Esophagus squamous epithelium (tissue), 4 donors: ENCODE results near the gene CDC73.
A peak's percentile ranks its signal among the peaks of the same experiment; 100 is the strongest.

ENCODE experiments used
- POLR2A ChIP-seq, 4 donors: fragments of 450-650 bp; IDR thresholded peaks; one replicate each; pipeline ENCODE4 v1.6.1; 2017; ENCODE audit warnings: antibody characterized with exemption in 4 of 4, mild to moderate bottlenecking in 4 of 4, moderate library complexity in 3 of 4
- TF ChIP-seq, protein P1 (sequence below), 6 experiments: fragments of 450-650 bp in 4 of 6; fragments of 200-600 bp in 2 of 6; sonication (generic) in 2 of 6; IDR thresholded peaks; one replicate each; pipeline ENCODE4 v1.5.1; 2016 to 2019; ENCODE audit warnings: antibody characterized with exemption in 6 of 6, mild to moderate bottlenecking in 4 of 6, moderate library complexity in 4 of 6

DNA sequence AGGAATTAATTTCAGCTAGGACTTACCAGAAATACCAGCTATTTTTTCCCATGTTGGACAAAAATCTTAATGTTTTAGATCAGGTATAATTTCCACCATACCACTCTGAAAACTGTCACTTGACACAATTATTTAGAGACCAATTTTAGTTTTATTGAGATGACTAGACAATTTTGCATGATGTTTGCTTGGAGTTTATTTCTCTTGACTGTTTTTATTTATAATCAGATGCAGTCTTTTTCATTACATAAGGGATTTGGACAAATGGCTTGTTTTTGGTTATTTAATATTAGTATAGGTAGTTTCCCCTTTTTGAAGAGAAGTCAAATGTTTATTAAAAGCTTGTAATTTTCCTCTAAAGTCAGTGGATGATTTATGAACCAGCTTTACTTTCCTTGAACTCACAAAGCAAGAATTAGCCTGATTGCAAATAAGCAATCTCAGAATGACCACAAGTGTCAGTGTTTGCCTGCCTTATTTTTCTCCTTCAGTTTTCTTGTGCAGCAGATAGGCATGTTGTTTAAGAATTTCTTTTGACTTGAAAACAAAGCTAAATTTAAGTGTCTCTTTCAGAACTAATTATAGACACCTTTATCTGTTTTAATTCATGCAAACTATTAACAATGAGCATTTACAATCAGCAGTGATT lies 68.4 kb downstream of the CDC73 start:
- TF ChIP-seq, protein P1, sequence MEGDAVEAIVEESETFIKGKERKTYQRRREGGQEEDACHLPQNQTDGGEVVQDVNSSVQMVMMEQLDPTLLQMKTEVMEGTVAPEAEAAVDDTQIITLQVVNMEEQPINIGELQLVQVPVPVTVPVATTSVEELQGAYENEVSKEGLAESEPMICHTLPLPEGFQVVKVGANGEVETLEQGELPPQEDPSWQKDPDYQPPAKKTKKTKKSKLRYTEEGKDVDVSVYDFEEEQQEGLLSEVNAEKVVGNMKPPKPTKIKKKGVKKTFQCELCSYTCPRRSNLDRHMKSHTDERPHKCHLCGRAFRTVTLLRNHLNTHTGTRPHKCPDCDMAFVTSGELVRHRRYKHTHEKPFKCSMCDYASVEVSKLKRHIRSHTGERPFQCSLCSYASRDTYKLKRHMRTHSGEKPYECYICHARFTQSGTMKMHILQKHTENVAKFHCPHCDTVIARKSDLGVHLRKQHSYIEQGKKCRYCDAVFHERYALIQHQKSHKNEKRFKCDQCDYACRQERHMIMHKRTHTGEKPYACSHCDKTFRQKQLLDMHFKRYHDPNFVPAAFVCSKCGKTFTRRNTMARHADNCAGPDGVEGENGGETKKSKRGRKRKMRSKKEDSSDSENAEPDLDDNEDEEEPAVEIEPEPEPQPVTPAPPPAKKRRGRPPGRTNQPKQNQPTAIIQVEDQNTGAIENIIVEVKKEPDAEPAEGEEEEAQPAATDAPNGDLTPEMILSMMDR (IDR thresholded peaks at IDR 0.05), result peak in 2 of 6 experiments; percentile 31 to 40
- TF ChIP-seq POLR2A (IDR thresholded peaks at IDR 0.05), result no peak
